HG03025 (cell line): ENCODE measurements around the gene ELMO1.

Source experiments
- ATAC-seq: cut with Tn5 transposase; IDR thresholded peaks from one replicate; pipeline ENCODE4 v1.9.1; 2021; ENCODE audit warnings: mild to moderate bottlenecking, moderate library complexity; ENCODE audit not compliant: unreplicated experiment, low FRiP score

ELMO1 gene

DNA sequence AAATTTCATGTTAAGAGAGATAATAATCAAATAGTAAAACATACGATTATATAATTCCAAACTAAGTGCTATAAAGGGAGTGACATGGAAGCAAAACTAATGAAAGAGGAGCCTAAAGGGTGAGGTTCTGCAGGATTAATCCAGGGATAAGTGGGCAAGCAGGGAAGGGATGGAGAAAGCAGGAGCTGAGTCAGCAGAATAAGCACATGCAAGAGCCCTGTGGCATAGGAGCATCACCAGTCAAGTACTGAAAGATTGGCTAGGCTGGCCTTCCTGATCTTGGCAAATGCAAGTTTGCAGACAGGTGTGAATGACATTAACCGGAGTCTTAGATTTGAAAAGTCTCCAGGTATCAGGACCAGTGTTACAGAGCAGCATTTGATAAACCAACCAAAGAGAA, 336.4 kb downstream of the ELMO1 start:
- no peak for ATAC-seq

DNA sequence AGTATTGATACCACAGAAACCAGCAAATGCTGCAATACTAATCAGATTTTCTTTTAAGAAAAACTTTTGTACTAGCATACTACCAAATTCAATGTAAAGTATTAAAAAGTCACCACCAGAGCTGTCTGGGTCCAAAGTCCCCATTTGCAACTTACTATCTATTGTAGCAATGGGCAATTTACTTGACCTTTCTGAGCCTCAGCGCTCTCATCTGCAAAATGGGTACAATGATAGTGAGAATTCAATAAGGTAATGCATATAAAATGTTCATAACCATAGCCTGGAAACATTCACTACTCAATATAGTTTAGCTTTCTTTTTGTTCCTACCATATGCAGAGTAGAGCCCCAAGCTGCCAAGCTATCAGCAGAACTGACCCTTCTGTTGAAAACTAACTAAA, 337.2 kb downstream of the ELMO1 start:
- ATAC-seq = no peak

DNA sequence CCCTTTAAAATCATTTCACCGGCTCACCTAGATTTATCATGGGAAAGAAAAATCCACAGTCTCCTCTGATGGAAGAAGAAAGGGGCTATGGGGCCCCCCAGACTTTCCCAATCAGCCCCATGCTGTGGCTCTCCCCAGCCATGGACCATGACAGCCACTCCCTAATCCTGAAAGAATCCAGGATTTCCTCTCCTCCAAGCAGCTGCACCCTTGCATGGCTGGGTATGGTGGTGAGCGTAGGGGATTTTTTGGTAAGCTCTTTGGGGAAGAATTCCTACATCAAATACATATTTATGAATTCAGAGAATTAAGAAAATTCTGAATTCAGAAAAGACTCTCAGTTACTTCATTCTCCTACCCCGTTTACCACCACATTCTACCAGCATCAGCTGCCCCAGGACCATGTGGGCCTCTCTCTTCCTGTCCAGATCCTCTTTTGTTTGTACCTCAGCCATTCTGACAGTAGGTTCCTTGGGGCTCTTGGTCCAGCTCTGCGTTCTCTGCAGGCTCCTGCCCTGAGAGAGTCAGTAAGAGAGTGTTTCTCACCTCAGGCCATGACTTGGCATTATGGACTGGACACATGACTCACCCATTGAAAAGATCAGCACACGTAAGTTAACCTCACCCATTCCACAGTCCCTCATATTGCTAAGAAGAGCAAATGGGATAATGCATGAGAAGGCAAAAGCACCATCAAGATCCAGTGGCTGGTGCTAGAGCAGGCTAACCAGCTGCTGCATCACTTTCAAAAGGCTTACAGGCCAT, 337.8 kb downstream of the ELMO1 start:
- ATAC-seq = no peak

DNA sequence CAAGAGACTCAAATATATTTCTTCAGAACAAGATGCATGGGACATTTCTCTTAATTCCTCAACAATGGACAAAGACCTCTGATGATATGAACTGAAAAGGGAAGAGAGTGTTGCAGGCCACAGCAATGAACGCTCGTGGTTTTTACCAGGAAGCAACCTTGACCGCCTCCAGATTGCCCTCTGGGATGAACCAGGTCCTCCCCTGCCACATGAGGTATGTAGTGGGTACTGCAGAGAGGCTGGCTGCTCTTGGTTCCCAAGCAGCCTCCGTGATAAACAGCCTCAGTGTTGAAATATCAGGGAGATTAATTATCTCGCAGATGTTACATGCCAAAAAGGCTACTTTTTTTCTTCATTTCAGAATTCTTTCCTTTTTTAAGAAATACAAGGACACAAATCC, 338.8 kb downstream of the ELMO1 start:
- no peak for ATAC-seq

DNA sequence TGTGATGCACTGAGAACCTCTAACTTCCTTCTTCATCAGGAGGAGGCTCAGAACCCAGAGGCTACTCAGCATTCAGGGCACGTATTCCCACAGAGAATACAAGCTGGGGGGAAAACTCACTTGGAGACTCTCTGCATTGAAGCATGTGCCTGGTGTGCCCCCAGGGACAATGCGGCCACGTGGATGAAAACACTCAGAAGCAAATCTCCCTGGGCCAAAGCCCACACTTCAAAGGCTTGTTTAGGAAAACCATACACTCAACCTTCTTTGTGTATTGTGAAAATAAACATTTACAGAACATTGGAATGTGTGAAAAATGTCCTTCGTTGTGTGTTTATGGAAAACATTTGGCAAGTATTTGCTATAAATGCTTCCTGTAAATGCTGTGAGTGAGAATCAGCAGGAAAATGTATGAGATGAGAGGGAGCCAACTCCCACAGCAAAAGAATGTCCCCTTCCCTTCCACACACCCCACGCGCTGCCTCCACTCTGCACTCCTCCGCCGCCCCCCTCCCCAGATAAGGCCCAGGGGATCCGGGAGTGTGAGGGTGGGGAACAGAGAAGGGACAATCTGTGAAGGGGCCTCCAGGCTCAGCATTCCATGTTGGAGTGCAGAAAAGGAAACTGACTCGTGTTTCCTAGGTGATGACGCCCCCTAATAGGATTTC, 339.5 kb downstream of the ELMO1 start:
- no peak for ATAC-seq

DNA sequence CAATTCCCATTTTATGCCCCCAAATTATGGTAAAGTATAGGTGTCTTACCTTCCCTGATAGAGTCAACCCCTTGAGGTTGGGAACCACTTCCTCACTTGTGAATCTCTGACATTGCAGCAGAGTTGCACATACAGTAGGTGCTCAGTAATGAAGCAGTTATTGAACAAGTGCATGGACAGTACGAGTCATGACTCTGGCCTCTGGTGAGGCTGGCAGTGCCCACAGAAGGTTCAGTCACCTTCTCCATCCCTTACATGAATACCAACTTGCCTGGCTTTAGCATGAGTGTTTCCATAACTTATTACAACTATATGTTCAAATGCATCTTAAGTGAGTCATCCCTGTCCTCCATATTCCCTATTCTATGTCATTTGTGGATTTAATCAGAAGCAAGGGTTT, 340.0 kb downstream of the ELMO1 start:
- ATAC-seq = no peak

DNA sequence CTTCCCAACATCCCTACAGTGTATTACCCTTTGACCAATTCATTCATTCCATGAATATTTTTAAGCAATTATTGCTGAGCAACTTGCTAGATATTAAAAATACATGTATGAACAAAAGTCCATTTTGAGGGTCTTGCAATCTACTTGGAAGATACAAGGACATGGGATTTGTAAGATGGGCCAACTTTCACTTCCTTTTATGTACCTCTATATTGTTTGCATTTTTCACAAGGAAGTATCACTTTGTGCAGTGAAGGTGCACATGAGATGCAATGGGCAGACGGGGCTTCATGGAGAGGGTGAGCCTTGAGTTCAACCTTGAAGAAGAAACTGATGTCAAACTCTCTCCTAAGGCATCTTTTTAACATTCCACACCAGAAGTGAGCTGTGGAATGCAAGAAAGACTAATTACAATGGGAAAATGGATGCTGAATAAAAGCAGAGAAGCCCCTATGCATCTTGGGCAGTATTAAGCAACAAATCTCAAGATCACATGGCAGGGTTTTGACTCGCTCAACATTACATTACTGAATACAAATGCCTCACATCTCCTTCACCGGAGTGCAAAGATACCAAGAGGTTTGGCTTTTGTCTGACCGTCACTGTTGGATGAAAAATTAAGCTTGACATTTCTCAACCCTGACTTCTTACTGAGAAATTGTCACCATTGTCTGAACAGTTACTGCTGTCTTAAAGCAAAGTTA, 341.5 kb downstream of the ELMO1 start:
- no peak for ATAC-seq

DNA sequence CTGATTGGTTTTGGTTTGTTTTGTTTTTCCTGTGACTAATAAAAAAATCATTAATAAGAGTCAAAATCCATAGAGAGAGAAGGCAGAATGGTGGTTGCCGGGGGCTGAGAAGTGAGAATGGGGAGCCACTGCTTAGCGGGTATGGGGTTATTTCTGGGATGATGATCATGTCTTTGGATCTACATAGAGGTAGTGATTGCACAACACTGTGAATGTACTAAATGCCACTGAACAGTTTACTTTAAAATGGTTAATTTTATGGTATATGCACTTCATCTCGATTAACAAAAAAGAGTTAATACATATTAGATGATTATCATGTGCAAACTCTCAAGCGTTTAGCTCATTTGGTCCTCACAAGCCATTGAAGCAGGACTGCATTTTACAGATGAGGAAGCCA, 342.9 kb downstream of the ELMO1 start:
- ATAC-seq = no peak

DNA sequence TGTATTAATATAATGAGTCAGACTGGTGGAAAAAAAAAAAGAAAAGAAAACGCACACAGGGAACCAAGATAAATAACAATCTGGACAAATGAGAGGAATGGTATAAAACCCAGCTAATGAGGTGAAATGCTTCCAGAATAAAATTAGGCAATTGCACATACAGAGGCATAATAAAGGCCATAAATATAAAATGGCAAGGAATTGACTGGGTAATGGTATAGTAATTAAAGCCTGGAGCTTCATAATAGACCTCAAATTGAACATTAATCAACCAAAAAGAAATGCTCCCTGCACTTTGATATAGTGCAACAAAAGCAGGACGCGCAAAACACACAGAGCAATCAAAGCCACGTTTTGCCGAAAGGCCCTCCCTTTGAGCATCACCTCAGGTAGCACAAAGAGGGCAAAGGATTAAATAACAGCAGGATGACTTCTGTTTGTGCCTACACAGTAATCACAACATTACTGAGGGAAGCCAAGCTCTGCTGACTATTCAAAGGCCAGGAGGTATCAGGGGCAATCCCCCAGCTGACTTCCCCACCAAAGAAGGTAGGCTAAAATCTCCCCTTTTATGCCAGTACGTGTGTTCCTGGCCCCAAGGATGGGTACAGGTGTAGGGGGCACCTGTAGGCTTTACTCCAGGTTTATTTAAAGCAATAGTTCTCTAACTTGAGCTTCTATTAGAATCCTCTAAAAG, 343.7 kb downstream of the ELMO1 start:
- ATAC-seq = no peak

DNA sequence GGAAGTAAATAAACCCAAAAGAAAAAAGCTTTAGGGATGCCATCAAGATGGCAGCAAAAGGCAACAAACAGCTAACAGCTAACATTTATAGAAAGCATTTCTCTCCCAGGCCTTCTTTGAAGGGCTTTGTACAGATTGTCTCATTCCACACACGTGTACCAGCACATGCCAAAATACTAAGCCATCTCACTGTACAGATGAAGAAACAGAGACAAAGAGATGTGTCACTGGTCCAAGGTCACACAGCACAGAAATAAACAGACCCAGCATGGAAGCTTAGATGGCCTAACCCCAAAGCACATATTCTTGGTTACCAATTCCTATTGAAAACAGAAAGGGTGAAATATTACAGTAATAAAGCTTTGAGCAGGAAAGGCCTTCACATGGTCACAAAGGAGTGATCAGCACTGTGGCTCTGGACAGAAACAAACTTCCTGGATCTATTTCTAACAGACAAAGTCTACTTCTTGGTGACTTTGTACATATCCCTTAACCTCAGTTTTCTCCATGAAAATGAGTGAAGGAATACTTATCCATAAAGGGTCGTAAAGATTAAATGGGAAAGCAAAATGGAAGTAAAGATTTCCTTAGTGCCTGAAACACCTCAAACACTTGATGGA, 346.0 kb downstream of the ELMO1 start:
- ATAC-seq = no peak

DNA sequence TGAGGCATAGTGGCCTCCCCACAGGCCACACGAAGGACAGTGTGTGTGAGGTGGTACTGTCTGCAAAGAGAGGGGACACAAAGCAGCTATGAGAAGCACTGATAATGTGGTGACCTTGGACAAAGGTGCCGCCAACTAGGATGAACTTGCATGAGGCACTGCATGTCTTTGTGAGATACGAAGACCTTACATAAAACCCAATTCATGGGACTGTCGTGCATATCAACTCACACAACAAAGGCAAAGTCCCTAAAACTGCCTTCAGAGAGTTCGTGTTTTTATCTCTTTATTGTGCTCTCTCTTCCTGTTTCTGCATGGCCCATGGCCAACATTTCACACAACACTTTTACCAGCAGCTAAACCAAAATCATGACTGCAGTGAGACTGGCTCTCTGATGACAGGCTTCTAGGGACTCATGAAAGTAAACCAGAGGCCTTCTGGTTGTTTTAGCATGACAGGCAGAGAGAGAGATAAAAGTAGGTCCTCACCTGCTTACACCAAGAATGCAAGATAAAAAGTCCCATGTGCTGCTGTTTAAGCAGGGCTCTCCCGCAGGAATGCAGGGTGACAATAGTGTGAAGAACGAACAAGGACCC, 347.8 kb downstream of the ELMO1 start:
- ATAC-seq = no peak

DNA sequence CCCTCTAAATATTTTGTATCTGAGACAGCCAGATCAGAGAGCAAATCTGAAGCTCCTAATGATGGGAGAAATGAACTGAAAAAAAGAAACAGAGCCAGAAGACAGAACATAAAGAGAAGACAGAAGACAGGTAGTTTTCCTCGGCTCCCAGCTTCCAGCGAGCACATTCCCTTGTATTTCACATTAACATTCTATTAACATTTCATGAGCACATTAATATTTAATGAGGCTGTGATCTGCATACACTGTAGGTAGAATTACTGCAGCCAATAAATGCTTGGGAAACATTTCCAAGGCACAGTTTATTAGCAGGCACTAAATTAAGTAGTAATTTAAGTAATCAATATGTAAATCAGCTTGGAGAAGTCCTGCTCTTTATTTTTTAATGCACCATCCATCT, 349.9 kb downstream of the ELMO1 start:
- no peak for ATAC-seq

DNA sequence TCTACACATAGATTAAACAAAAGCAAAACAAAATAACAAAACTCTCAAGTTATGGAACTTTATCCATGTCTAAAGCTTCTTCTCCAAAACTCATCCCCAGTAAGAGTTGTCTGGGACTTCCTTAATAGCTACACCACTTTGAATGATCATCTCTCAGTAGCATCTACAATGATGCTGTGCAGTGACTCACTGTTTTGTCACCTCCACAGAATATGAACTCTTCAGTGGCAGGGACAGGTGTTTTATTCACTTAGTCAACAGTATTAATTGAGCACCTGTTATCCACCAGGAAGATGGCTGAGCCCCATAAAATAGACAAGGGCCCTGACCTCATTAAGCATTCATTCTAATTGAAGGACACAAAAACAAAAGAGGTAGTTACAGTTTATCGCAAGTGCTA, 350.7 kb downstream of the ELMO1 start:
- no peak for ATAC-seq

DNA sequence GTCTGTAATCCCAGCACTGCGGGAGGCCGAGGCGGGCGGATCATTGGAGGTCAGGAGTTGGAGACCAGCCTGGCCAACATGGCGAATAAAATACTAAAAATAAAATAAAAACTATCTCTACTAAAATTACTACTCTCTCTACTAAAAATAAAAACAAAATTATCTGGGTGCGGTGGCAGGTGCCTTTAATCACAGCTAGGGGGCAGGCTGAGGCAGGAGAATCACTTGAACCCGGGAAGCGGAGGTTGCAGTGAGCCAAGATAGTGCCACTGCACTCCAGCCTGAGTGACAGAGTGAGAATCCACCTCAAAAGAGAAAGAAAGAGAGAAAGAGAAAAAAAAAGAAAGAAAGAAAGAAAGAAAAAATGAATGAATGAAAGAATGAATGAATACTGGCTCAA, 351.4 kb downstream of the ELMO1 start:
- no peak for ATAC-seq

DNA sequence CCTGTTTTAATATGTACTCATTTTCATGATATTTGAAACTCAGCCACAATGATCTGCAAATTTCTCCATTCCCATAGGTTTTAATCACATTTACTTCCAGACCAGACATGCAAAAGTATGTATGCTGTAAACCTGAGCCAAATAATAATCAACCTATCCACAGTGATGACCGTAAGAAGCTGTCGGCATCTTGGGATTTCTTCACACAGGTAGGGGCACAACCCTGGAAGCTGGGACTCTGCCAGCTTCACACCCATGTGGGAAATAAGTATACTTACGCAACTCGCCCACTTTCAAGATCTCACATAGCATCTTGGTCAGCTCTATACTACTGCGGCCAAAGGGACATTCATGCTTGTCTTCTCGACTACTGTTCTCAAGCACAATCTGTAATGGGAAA, 352.3 kb downstream of the ELMO1 start:
- ATAC-seq = no peak

DNA sequence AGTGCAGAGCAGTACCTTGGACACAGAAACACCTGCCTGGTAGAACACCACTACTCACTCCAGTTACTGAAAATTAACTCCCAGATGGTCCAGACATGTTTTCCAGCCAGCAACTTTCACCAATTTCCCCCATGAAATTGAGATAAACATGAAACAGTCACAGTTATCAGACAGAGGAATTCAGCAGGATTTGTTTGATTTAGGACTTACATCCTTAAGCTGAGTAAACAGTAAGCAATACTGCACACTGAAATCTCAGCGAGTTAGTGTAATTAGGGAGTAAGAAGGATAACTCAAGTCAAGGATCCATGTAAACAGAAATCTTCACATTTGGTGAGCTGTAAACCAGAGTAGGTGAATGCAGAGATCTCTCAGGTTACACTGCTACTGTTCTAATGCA, 353.5 kb downstream of the ELMO1 start:
- ATAC-seq = no peak

DNA sequence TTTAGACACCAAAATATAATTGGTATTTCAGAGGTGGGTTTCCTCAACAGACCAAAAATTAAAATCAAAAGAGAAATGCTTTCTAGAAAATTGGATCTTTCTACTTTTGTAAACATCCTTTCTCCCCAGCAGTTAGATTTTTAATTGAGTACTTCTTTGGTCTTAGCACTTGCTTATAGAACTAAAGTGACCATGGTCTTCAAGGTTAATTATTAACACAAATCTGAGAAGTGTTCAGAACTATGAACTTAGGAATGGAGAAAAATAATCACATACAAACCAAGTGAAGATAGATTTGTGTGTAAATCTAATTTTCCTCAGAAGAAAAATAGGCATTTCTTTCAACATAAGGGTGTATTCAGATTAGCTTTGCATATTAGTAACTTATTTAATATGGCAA, 355.4 kb downstream of the ELMO1 start:
- ATAC-seq = no peak

DNA sequence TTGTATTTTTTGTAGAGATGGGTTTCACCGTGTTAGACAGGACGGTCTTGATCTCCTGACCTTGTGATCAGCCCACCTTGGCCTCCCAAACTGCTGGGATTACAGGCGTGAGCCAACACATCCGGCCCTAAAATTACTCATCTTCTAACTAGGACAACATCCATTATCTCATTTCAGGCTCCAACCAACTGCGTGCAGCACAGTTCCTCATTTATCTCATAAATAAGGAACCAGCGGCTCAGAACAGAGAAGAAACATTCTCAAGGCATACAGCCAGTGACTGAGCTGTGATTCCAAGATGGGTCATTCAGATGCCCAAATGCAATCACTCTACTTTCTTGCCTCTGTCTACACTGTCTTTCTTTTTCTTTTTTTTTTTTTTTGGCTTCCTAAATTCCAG, 356.1 kb downstream of the ELMO1 start:
- no peak for ATAC-seq

DNA sequence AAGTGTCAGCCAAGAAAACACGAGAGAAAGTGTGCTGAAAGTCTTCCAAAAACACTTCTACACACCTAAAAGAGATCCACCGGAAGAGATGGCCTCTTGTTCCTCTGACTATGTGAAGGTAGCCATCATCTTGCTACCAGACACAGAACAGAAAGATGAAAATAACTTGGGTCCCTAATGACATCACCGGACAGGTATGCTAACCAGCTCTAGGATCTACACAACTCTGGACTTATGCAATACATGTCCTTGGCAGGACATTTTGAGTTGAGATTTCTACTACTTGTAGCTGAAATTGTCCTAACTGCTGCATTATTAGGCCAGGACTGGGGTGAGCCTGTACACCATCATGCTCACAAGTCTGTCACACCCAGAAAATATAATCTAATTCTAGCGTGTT, 358.7 kb downstream of the ELMO1 start:
- no peak for ATAC-seq

DNA sequence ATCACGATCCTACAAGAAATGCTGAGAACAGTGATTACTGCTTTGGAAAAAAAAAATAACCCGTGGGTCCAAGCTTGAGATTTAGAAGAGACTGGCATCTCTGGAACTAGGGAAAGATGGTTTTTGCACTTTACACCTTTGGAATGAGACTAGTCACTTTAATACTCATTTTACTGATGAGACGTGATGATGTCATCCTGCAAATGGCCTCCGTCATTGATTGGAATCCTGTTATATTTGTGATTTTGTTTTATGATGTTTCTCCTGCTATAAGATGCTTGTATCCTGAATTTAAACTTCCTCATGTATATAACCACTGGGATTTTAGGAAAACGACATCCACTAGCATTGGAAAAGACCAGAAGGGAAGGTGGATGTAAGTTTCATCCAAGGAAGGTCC, 363.1 kb downstream of the ELMO1 start:
- ATAC-seq = no peak
